ENCODE measurements around the gene GCKR.

Gene GCKR

GRCh38 chr2:27571681-27572080 lies 75.0 kb downstream of the GCKR start:
- H3K27me3 Mint-ChIP-seq = peaks cover 18% of the 10 kb centered on the region
- H3K9me3 Mint-ChIP-seq = peaks cover 6% of the 10 kb centered on the region
- ATAC-seq (ENCODE audit: low read depth) (no peak), DNase-seq (ENCODE audit: low spot score in 2 of 2) (no peak)
- H3K4me3 Mint-ChIP-seq = no peak overlapping the region
- H3K4me1 Mint-ChIP-seq = no peaks in the 10 kb centered on the region
- no peak overlapping the region for H3K27ac Mint-ChIP-seq
- peaks cover 6% of the 10 kb centered on the region for H3K36me3 Mint-ChIP-seq

- peaks cover 14% of the 10 kb centered on the region for H3K27me3 Mint-ChIP-seq
- no peak for ATAC-seq (ENCODE audit: low read depth)
- no peak overlapping the region for H3K27ac Mint-ChIP-seq
- H3K4me3 Mint-ChIP-seq = no peak overlapping the region
- peaks cover 6% of the 10 kb centered on the region for H3K36me3 Mint-ChIP-seq
- H3K9me3 Mint-ChIP-seq = peaks cover 6% of the 10 kb centered on the region
- H3K4me1 Mint-ChIP-seq = no peaks in the 10 kb centered on the region
- DNase-seq (ENCODE audit: low spot score in 2 of 2) = no peak
These were observed 75.8 kb downstream of the GCKR start for GRCh38 chr2:27572439-27572838.

- Mint-ChIP-seq H3K4me1 (no peaks in the 10 kb centered on the region), H3K9me3 (peaks cover 8% of the 10 kb centered on the region), H3K27me3 (peaks cover 11% of the 10 kb centered on the region), H3K27ac (no peak overlapping the region), H3K36me3 (peaks cover 6% of the 10 kb centered on the region), H3K4me3 (no peak overlapping the region)
- no peak for ATAC-seq (ENCODE audit: low read depth)
- DNase-seq (ENCODE audit: low spot score in 2 of 2) = no peak
These were observed 76.4 kb downstream of the GCKR start for GRCh38 chr2:27572998-27573429.
